SK-N-SH (cell line): ENCODE results near the gene ZNF606. TPM values are rescaled to one million over a fixed set of nuclear protein-coding genes. Genes with fewer than 3 reads are reported as not detected.

Source experiments
- CTCF ChIA-PET: fragments of 300-600, 350-600 bp; formaldehyde crosslinking; extraction: SDS; loops from one replicate; lab custom pipeline; 2021; lab: Yijun Ruan, JAX
- POLR2A ChIA-PET: fragments of 350-600 bp; sonication (Branson Sonifier 250); formaldehyde crosslinking; extraction: SDS; loops from one replicate; lab custom pipeline; 2020; ENCODE audit warnings: antibody characterized with exemption, inconsistent platforms; lab: Yijun Ruan, JAX
- DNase-seq: peaks from one replicate; pipeline ENCODE4 v3.0.0; 2012
- H2AFZ ChIP-seq: fragments of 200-600 bp; sonication (generic); 2 replicates; pipeline ENCODE4 v1.8.1; 2016; ENCODE audit warnings: antibody characterized with exemption, mild to moderate bottlenecking, low read depth
- H3F3A ChIP-seq: fragments of 200-600 bp; sonication (generic); replicated peaks from 2 replicates; pipeline ENCODE3; 2016; ENCODE audit warnings: antibody characterized with exemption, mild to moderate bottlenecking; ENCODE audit not compliant: insufficient read depth
- H3K27ac ChIP-seq, 2 experiments: fragments of 200-500 bp in 1 of 2; fragments of 200-600 bp in 1 of 2; sonication (Bioruptor generic) in 1 of 2; sonication (generic), shearing (Covaris generic) in 1 of 2; 2 replicates each; pipeline versions ENCODE4 v1.5.1 to v1.6.1; 2014 to 2016; ENCODE audit warnings: low read depth in 2 of 2, inconsistent platforms in 1 of 2, low read length in 1 of 2, mild to moderate bottlenecking in 1 of 2, mixed read lengths in 1 of 2
- H3K27me3 ChIP-seq: fragments of 200-600 bp; sonication (generic), shearing (Covaris generic); 2 replicates; pipeline ENCODE4 v1.6.1; 2016; ENCODE audit warnings: mixed run types; ENCODE audit not compliant: insufficient read depth
- H3K36me3 ChIP-seq, 2 experiments: fragments of 200-500 bp in 1 of 2; fragments of 200-600 bp in 1 of 2; sonication (Bioruptor generic) in 1 of 2; sonication (generic) in 1 of 2; replicated peaks in 1 of 2; 2 replicates each; pipeline versions ENCODE3 to v1.5.1; 2014 to 2016; ENCODE audit warnings: low read length in 1 of 2, mild to moderate bottlenecking in 1 of 2; ENCODE audit not compliant: insufficient read depth in 2 of 2, control insufficient read depth in 1 of 2
- H3K4me1 ChIP-seq, 2 experiments: fragments of 200-500 bp in 1 of 2; fragments of 200-600 bp in 1 of 2; sonication (Bioruptor generic) in 1 of 2; sonication (generic), shearing (Covaris generic) in 1 of 2; 2 replicates each; pipeline versions ENCODE4 v1.5.1 to v1.6.1; 2014 to 2016; ENCODE audit warnings: low read depth in 1 of 2, low read length in 1 of 2, mixed run types in 1 of 2; ENCODE audit not compliant: insufficient read depth in 2 of 2, control insufficient read depth in 1 of 2
- H3K4me2 ChIP-seq: fragments of 200-600 bp; sonication (generic), shearing (Covaris generic); 2 replicates; pipeline ENCODE4 v1.6.1; 2017; ENCODE audit warnings: mixed run types
- H3K4me3 ChIP-seq, 2 experiments: fragments of 200-500 bp in 1 of 2; fragments of 200-600 bp in 1 of 2; sonication (Bioruptor generic) in 1 of 2; sonication (generic), shearing (Covaris generic) in 1 of 2; 2 replicates each; pipeline versions ENCODE4 v1.5.1 to v1.8.1; 2014 to 2016; ENCODE audit warnings: low read depth in 2 of 2, inconsistent platforms in 1 of 2, low read length in 1 of 2, mild to moderate bottlenecking in 1 of 2, mixed read lengths in 1 of 2, moderate library complexity in 1 of 2
- H3K79me2 ChIP-seq: fragments of 200-600 bp; sonication (generic); 2 replicates; pipeline ENCODE4 v1.8.1; 2017; ENCODE audit warnings: mild to moderate bottlenecking; ENCODE audit not compliant: insufficient read depth
- H3K9ac ChIP-seq: fragments of 200-600 bp; sonication (generic); 2 replicates; pipeline ENCODE4 v1.6.1; 2017; ENCODE audit warnings: mixed run types
- H3K9me2 ChIP-seq: fragments of 200-600 bp; sonication (generic); 2 replicates; pipeline ENCODE4 v1.6.1; 2017; ENCODE audit warnings: mixed run types
- H3K9me3 ChIP-seq: fragments of 200-600 bp; sonication (generic); 2 replicates; pipeline ENCODE4 v1.6.1; 2017; ENCODE audit warnings: mixed run types, mild to moderate bottlenecking, moderate library complexity
- H4K20me1 ChIP-seq: fragments of 200-600 bp; sonication (generic); 2 replicates; pipeline ENCODE4 v1.6.1; 2017; ENCODE audit warnings: mild to moderate bottlenecking, mixed run types; ENCODE audit not compliant: insufficient read depth
- CTCF ChIP-seq: fragments of 200-600 bp; sonication (generic); IDR thresholded peaks from 2 replicates; pipeline ENCODE4 v1.6.1; 2017; ENCODE audit warnings: antibody characterized with exemption, mild to moderate bottlenecking, moderate library complexity
- ELF1 ChIP-seq: IDR thresholded peaks from 2 replicates; pipeline ENCODE4 v1.4.0; 2012
- EP300 ChIP-seq, 2 experiments: IDR thresholded peaks; 2 replicates each; pipeline versions ENCODE4 v1.4.0 to v1.6.1; 2012; ENCODE audit warnings: borderline replicate concordance in 1 of 2, low read depth in 1 of 2, low read length in 1 of 2
- GABPA ChIP-seq: IDR thresholded peaks from 2 replicates; pipeline ENCODE4 v1.4.0; 2012; ENCODE audit warnings: low read depth, mild to moderate bottlenecking
- GATA2 ChIP-seq: sonication (generic); formaldehyde crosslinking; IDR thresholded peaks from 2 replicates; pipeline ENCODE4 v1.5.0; 2020; ENCODE audit warnings: mild to moderate bottlenecking, missing genetic modification reagents
- IRF3 ChIP-seq: fragments of 150-350 bp; IDR thresholded peaks from 2 replicates; pipeline ENCODE4 v1.6.1; 2016; ENCODE audit warnings: mild to moderate bottlenecking, low read depth, low read length
- MAX ChIP-seq: IDR thresholded peaks from 2 replicates; pipeline ENCODE4 v1.4.0; 2012; ENCODE audit warnings: low read depth
- MEF2A ChIP-seq: IDR thresholded peaks from 2 replicates; pipeline ENCODE4 v1.4.0; 2012; ENCODE audit warnings: low read depth, borderline replicate concordance
- MXI1 ChIP-seq: IDR thresholded peaks from 2 replicates; pipeline ENCODE4 v1.6.1; 2012; ENCODE audit warnings: mild to moderate bottlenecking, low read depth, low read length, improper control_type of control experiment
- RCOR1 ChIP-seq: fragments of 150-350 bp; IDR thresholded peaks from 2 replicates; pipeline ENCODE4 v1.6.1; 2017; ENCODE audit warnings: antibody characterized with exemption, low read length
- RFX5 ChIP-seq: IDR thresholded peaks from 2 replicates; pipeline ENCODE4 v1.6.1; 2012; ENCODE audit warnings: mild to moderate bottlenecking, improper control_type of control experiment, low read length
- SIN3A ChIP-seq: IDR thresholded peaks from 2 replicates; pipeline ENCODE4 v1.6.1; 2012; ENCODE audit warnings: low read depth, mild to moderate bottlenecking, low read length, moderate library complexity, borderline replicate concordance
- TAF1 ChIP-seq: IDR thresholded peaks from 2 replicates; pipeline ENCODE4 v1.6.1; 2012; ENCODE audit warnings: low read depth, mild to moderate bottlenecking, low read length, moderate library complexity, borderline replicate concordance
- USF1 ChIP-seq: IDR thresholded peaks from 2 replicates; pipeline ENCODE4 v1.4.0; 2012; ENCODE audit warnings: low read depth, borderline replicate concordance
- USF2 ChIP-seq: fragments of 150-350 bp; IDR thresholded peaks from 2 replicates; pipeline ENCODE4 v1.6.1; 2017; ENCODE audit warnings: antibody characterized with exemption, low read length, low read depth, borderline replicate concordance
- YY1 ChIP-seq: IDR thresholded peaks from 2 replicates; pipeline ENCODE4 v1.4.0; 2012; ENCODE audit warnings: low read depth, mild to moderate bottlenecking
- WGBS: methylation state at CpG from one replicate; pipeline ENCODE4 v1.1.6; 2017; ENCODE audit warnings: low lambda C conversion rate; 5-methylcytosine and 5-hydroxymethylcytosine counted together
- polyA plus RNA-seq, 3 experiments: library from polyadenylated mRNA; depleted of rRNA; stranded (reverse); fragments of >200 nt; gene quantifications; 2 replicates each; pipeline ENCODE4 v1.2.3, GENCODE V29; 2012

ZNF606 gene
- polyA plus RNA-seq, 1 of the 3 experiments (the other 2 are of a cell fraction) = 2.9 TPM

GRCh38 chr19:57961785-57962184, 40.8 kb downstream of the ZNF606 start:
- no peaks in the 10 kb centered on the region for H3K27me3 ChIP-seq
- no peak overlapping the region for H3K4me2 ChIP-seq
- no peaks in the 10 kb centered on the region for H3K4me1 ChIP-seq
- no peak overlapping the region for H3K9ac ChIP-seq
- ChIA-PET POLR2A (interaction anchor here (0.7 kb wide), 1 partner anchor 12 kb away, joined by 5 read pairs; no protein-coding TSS in a partner anchor), CTCF (no interaction called here)
- H3K9me3 ChIP-seq = no peaks in the 10 kb centered on the region
- no peaks in the 10 kb centered on the region for H3F3A ChIP-seq
- H2AFZ ChIP-seq = no peak overlapping the region
- H4K20me1 ChIP-seq = no peaks in the 10 kb centered on the region
- H3K79me2 ChIP-seq = no peaks in the 10 kb centered on the region
- DNase-seq = no peak
- TF ChIP-seq GABPA (no peak), YY1 (no peak), SIN3A (no peak), USF1 (no peak), USF2 (no peak), IRF3 (no peak), TAF1 (no peak), ELF1 (no peak)
- H3K36me3 ChIP-seq = no peaks in the 10 kb centered on the region
- H3K27ac ChIP-seq = no peak overlapping the region
- H3K4me3 ChIP-seq = no peak overlapping the region
- no peaks in the 10 kb centered on the region for H3K9me2 ChIP-seq
- WGBS = 10% methylated on average over 1 of the region's 1 CpG

- Histone ChIP-seq H3K27ac (no peak overlapping the region), H3K9me3 (no peaks in the 10 kb centered on the region), H3F3A (no peaks in the 10 kb centered on the region), H3K36me3 (no peaks in the 10 kb centered on the region), H3K4me2 (no peak overlapping the region), H3K9ac (no peak overlapping the region), H3K4me1 (no peaks in the 10 kb centered on the region), H2AFZ (no peak overlapping the region), H3K4me3 (no peak overlapping the region), H3K79me2 (no peaks in the 10 kb centered on the region), H3K27me3 (no peaks in the 10 kb centered on the region), H4K20me1 (no peaks in the 10 kb centered on the region), H3K9me2 (no peaks in the 10 kb centered on the region)
- WGBS = 4% methylated on average over 3 of the region's 4 CpGs
- TF ChIP-seq MAX = no peak
- TF ChIP-seq YY1 = no peak
- no peak for TF ChIP-seq RFX5
- no peak for TF ChIP-seq USF1
- no peak for TF ChIP-seq MEF2A
- no peak for TF ChIP-seq RCOR1
- TF ChIP-seq USF2 = no peak
- TF ChIP-seq GABPA = no peak
- TF ChIP-seq SIN3A = no peak
- no peak for TF ChIP-seq EP300 (IDR thresholded peaks at IDR 0.05; ENCODE audit: borderline replicate concordance in 1 of 2, low read depth in 1 of 2, low read length in 1 of 2)
- no peak for TF ChIP-seq MXI1
- TF ChIP-seq ELF1 = no peak
- TF ChIP-seq IRF3 = no peak
- TF ChIP-seq CTCF = no peak
- no peak for TF ChIP-seq GATA2 (CRISPR knock-in tag)
- TF ChIP-seq TAF1 = no peak
- DNase-seq = no peak
- ChIA-PET CTCF (interaction anchor here (0.6 kb wide), 1 partner anchor 68 kb away, joined by 3 read pairs; no protein-coding TSS in a partner anchor), POLR2A (no interaction called here)
These were observed 47.6 kb downstream of the ZNF606 start for GRCh38 chr19:57954996-57955395.
